Measurements from ENCODE around the gene STARD10. TPM values are rescaled to one million over a fixed set of nuclear protein-coding genes. Genes with fewer than 3 reads are reported as not detected.
A peak's percentile ranks its signal among the peaks of the same experiment; 100 is the strongest.

Gene STARD10
- 20.9 TPM for total RNA-seq

- DNase-seq (ENCODE audit: low spot score in 2 of 2) = peak; percentile 86 to 97
- peaks cover 14 to 25% of the 10 kb centered on the region in 2 donors for H3K4me1 ChIP-seq
- no peaks in the 10 kb centered on the region for H3K27me3 ChIP-seq
- peak within 1 kb of the TSS; percentile 86 for H3K27ac ChIP-seq
- TF ChIP-seq CTCF (IDR thresholded peaks at IDR 0.05) = peak; percentile 92 to 100 (median 97)
- H3K4me3 ChIP-seq = peak within 1 kb of the TSS; percentile 64 to 67
- intact Hi-C loops (cut with DNase I) = loop anchor here (1.0 to 2.0 kb wide), 3 partner anchors 21 to 71 kb away; partner anchors contain the start of genes ARAP1 and ATG16L2
- no peaks in the 10 kb centered on the region for H3K36me3 ChIP-seq
- H3K9me3 ChIP-seq = no peaks in the 10 kb centered on the region
These were observed at the start of gene STARD10 for GRCh38 chr11:72793425-72794367. STARD10 (minus strand) TSS chr11:72794047; CDS start chr11:72781181, 12,866 bp downstream.

- no peak for TF ChIP-seq CTCF (IDR thresholded peaks at IDR 0.05)
- Histone ChIP-seq H3K9me3 (no peaks in the 10 kb centered on the region), H3K27ac (no peak overlapping the region), H3K4me3 (no peak overlapping the region), H3K4me1 (no peaks in the 10 kb centered on the region), H3K27me3 (no peaks in the 10 kb centered on the region), H3K36me3 (peaks cover 27 to 41% of the 10 kb centered on the region in 2 donors)
- no peak for DNase-seq (ENCODE audit: low spot score in 2 of 2)
- intact Hi-C loops (cut with DNase I) = no loop called here
These were observed 48.9 kb upstream of the STARD10 start for GRCh38 chr11:72842653-72843330.

- H3K9me3 ChIP-seq = no peaks in the 10 kb centered on the region
- no peaks in the 10 kb centered on the region for H3K27me3 ChIP-seq
- no peak for DNase-seq (ENCODE audit: low spot score in 2 of 2)
- intact Hi-C loops (cut with DNase I) = no loop called here
- peaks cover 31 to 46% of the 10 kb centered on the region in 2 donors for H3K36me3 ChIP-seq
- no peak overlapping the region for H3K4me3 ChIP-seq
- peaks cover 0 to 3% of the 10 kb centered on the region in 2 donors for H3K4me1 ChIP-seq
- TF ChIP-seq CTCF (IDR thresholded peaks at IDR 0.05) = no peak
- H3K27ac ChIP-seq = no peak overlapping the region
These were observed 48.3 kb upstream of the STARD10 start for GRCh38 chr11:72842126-72842525.

- H3K27ac ChIP-seq = no peak overlapping the region
- no peak overlapping the region for H3K4me3 ChIP-seq
- no peak for TF ChIP-seq CTCF (IDR thresholded peaks at IDR 0.05)
- H3K27me3 ChIP-seq = no peaks in the 10 kb centered on the region
- H3K9me3 ChIP-seq = no peaks in the 10 kb centered on the region
- peaks cover 0 to 8% of the 10 kb centered on the region in 2 donors for H3K4me1 ChIP-seq
- peaks cover 28 to 46% of the 10 kb centered on the region in 2 donors for H3K36me3 ChIP-seq
- intact Hi-C loops (cut with DNase I) = no loop called here
- no peak for DNase-seq (ENCODE audit: low spot score in 2 of 2)
These were observed 47.5 kb upstream of the STARD10 start for GRCh38 chr11:72841397-72841796.

GRCh38 chr11:72840780-72841179 is 46.9 kb upstream of the STARD10 start:
- Histone ChIP-seq H3K4me1 (peaks cover 0 to 15% of the 10 kb centered on the region in 2 donors), H3K4me3 (no peak overlapping the region), H3K36me3 (peaks cover 28 to 46% of the 10 kb centered on the region in 2 donors), H3K27me3 (no peaks in the 10 kb centered on the region), H3K9me3 (no peaks in the 10 kb centered on the region), H3K27ac (no peak overlapping the region)
- intact Hi-C loops (cut with DNase I) = no loop called here
- no peak for DNase-seq (ENCODE audit: low spot score in 2 of 2)
- no peak for TF ChIP-seq CTCF (IDR thresholded peaks at IDR 0.05)
